HG02798 (cell line): ENCODE measurements around the gene SBK1.
"Not testable (repeated sequence)": the region's sequence is repeated elsewhere in the genome, so short reads cannot be mapped to it uniquely, and the experiment has no call there.

Experiments
- ATAC-seq: cut with Tn5 transposase; IDR thresholded peaks from one replicate; pipeline ENCODE4 v1.9.1; 2021; ENCODE audit warnings: mild to moderate bottlenecking; ENCODE audit not compliant: unreplicated experiment, poor library complexity

The SBK1 gene

DNA sequence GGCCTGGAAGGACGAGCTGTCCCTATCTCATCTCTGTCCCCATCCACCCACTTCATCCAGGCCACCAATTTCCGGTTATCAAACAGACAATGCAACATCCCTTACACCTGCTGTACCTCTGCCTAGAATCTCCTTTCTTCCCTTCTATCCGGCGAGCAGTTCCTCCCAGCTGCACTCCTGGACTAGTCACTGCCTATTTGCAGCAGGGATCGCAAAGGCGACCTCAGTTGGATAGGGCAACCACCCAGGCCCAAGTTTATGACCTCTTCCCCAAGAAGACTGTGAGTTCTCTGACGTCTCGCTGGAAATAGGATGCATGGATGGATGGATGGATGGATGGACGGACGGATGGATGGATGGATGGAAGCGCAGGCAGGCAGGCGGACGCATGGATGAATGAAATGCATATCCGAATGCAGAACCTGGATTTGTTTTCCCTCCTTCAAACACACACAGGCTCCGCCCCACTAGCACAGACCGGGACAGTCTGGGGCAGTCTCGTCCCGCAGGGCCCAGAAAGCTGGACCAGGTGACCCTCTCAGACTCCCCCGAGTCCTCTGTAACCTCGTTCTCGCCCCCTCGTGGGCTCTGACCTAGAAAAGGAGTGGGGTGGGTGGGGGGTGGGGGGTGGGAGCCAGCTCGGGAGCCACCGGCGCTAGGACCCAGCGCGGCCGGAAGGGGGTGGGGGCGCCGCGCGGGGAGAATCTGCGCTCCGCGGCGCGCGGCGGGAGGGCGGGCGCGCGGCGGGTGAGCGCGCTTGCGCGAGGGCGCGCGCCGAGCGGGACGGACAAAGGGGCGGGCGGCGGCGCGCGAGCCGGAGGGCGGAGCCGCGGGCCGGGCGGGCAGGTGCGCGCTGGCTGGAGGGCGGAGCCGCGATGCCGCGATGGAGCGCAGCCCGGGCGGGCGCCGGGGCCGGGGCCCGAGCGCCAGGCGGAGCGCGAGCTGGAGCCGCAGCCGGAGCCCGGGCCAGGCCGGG, at the start of gene SBK1:
TSS of gene SBK1 (plus strand) at position 875 of the 976 bp plus-strand sequence. CDS start 24,867 bp downstream, outside the sequence.
- peak; percentile 89 for ATAC-seq

DNA sequence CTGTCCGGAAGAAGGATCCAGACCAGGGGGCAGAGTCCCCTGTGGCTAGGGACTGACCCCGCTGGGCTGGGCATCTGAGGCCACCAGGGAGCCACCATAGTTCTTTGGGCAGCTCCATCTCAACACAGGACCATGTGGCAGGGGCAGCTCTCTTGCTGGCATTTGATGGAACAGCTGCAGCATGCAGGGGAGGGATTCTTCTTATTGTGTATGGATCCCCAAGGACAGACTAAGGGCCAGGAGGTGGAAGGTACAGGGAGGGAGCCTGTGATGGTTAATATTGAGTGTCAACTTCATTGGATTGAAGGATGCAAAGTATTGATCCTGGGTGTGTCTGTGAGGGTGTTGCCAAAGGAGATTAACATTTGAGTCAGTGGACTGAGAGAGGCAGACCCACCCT, 42.8 kb upstream of the SBK1 start:
- ATAC-seq, result not testable (repeated sequence)

DNA sequence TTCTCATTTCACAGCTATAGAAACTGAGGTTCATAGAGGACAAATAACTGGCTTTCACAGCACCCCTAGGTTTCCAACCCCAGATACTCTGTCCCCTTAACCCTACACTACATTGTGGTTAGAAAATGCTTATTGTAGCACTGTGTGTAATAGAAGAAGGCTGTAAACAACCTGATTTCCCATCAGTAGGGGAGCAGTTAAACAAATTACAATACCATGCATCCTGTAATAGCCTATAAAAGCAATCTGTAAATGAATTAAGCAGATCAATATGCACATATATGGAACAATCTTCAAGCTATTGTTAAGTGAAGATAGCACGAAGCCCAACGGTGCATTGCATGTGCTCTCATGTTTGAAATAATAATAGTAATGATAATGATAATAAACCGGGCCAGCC, 41.3 kb upstream of the SBK1 start:
- no peak for ATAC-seq

DNA sequence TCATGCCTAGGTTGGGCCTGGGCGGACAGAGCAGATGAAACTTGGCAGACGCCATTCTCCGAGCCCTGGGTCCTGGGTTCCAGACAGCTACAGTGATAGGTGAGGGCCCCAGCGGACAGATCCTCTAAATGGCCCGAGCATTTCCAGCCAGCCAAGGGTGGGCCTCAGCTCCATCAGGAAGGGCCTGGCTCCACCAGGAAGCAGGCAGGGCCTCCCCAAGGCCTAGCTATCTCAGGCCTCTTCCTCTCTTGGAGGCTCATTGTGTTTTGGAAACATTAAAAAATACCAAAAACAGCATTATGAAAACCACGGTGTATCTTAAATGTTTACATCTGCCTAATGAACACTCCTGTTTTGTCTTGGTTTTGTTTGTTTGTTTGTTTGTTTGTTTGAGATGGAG, 38.2 kb upstream of the SBK1 start:
- ATAC-seq, result no peak

DNA sequence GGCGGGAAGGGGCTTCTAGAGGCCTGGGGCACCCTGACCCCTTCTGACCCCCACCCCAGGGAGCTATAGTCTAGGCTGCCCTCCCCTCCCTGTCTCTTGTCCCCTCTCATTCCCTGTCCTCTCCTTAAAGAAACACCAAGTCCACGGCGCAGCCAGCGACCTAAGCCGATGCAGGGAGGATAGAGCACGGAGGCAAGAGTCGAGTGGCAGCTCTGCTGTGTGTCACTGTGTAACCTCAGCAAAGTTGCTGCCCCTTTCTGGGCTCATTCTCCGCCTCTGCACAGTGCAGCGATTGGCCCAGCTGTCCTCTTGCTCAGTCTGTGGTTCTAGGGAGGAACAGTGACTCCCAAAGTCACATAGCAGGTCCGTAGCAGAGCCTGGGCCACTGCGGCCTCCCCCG, 36.5 kb upstream of the SBK1 start:
- ATAC-seq, result no peak

DNA sequence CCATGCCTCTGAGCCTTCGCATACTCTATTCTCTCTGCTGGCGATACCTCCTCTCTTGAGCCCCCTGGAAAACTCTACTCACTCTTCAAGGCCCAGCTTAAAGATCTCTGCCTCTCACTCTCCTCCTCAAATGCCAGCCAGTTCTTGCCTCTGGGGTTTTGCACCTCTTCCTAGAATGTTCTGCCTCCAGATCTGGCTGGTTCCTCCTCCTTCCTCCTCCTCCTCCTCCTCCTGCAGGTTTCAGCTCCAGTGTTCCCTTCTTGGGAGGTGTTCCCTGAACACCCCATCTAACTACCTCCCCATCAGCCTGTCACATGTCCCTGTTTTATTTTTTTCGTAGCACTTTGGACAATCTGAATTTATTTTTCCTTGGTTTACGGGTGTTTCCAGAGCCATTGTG, 35.1 kb upstream of the SBK1 start:
- ATAC-seq, result no peak

DNA sequence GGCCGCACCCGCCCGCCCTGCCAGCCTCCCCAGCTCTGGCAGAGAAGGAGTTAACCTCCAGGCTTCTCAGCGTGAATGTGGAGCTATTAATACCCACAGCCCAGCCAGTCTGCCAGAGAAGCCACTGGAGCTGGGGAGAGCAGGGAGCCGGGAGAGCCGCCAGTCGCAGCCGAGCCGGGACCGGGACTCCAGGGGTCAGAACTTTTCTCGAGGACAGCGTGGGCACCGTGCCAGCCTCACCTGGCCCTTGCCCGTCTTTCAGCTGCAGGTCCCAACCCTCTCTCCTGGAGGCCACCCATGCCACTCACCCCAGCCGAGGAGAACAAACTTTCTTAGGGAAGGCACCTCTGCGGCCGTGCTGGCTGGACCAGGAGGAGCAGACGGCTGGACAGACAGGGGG, 33.8 kb upstream of the SBK1 start:
- no peak for ATAC-seq

DNA sequence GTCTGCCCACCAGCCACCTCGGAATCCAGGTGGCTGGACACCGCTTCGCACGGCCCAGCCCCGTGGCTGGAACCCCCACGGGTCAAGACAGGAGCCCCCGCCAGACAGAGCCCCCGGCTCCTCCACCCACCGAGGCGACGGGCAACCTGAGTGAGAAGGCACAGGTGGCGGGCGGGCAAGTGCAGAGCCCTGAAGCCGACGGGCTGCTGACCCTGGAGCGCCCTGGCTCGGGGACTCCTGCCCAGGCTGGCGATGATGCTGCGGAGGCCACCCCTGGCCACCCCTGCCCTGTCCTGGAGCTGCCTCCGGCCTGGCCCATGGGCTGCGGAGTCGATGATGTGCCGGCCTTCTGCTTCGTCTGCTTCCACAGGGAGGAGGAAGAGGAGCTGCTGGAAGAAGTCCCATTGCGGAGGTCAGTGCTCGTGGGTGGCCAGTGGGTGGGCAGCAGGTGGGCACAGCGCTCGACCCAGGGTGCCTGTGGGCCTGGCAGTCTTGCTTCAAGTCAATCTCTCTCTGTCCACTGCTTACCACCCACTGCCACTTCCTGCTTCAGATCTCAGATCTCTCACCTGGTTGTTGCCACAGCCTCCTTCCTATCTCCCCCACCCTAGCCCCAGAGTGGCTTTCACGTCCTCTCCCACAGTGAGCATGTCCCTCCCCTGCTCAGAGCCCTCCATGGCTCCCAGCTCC, 33.1 kb upstream of the SBK1 start:
- ATAC-seq, result no peak

DNA sequence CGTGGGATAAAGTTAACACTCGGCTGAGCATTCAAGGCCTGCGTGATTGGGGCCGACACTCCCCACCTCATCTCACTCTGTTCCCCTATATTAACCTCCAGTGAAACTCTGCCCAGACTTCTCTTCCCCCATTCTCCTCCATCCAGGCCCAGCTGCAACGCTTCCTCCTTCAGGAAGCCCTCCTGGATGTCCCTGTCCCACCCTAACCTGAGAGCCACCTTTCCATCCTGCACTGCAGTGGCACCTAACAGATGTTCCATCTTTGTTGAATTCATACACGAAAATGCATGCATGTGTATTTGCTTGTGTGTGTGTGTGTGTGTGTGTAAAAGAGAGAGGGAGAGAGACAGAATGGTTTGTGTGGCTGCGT, 32.6 kb upstream of the SBK1 start:
- no peak for ATAC-seq

DNA sequence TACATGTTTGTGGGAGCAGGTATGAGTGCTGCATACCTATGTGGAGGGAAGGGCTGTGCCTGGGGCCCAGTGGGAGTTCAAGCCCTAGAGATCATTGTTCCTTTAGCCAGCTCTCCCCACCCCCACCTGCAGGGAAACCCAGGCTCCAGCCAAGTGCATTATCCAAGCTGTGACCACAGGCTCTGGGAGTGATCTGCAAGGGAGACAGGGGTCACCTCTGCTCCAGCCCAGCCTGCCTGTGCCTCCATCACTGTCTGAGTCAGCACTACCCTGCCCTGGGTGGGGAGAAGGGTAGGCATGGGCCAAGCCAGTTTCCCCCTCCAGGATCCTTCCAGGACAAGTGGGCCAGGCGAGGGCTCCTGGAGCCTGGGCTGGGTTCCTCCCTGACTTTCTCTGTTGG, 32.1 kb upstream of the SBK1 start:
- ATAC-seq, result no peak

DNA sequence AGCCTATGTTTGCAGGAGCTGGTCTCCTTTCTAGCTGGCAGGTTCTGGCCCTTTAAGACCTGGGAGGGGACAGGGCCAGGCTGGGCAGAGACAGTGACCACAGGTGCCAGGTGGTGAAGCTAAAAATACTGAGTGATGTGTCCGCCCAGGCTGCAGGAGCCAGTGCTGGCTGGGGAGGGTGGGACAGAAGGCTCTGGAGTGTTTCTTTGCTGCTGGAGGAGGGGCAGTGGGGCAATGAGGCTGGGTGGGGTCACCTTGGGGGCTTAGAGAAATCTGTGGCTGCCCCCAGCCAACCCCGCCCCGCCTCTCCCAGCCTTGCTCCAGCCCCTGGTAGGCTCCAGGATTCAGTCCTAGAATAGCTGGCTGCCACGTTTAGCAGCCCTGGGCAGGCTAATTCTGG, 30.4 kb upstream of the SBK1 start:
- ATAC-seq, result no peak

DNA sequence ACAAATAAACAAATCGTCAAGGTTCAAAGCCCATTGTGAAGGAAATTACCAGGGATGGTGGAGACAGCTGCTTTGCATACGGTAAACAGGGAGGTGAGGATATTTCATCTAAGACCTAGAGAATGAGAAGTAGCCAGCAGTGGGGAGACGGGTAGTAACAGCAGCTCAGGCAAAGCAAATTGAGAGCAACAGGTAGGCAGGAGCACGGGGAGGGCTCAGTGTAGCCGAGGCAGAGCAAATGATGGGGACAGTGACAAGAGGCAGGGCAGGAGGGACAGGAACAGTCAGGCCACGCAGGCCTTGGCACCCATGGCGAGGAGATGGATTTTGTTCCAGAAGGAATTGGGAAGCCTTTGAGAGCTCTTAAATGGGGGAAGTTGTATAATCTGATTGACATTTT, 29.0 kb upstream of the SBK1 start:
- no peak for ATAC-seq

DNA sequence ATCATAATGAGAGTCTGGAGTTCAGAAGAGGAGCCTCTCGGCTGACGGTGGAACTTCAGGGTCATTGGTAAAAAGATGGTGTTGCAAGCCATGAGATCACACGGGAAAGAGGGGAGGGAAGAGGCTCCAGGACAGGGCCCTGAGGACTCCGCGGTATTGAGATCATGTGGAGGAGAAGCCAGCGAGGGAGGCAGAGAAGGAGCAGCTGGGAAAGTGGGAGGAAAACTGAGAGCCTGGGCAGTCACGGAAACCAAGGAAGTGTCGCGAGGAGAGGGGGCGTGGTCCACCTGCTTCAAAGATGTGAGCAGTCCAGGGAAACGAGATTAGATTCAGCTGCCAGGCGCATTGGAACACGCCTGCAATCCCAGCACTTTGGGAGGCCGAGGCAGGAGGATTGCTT, 27.7 kb upstream of the SBK1 start:
- ATAC-seq, result no peak

DNA sequence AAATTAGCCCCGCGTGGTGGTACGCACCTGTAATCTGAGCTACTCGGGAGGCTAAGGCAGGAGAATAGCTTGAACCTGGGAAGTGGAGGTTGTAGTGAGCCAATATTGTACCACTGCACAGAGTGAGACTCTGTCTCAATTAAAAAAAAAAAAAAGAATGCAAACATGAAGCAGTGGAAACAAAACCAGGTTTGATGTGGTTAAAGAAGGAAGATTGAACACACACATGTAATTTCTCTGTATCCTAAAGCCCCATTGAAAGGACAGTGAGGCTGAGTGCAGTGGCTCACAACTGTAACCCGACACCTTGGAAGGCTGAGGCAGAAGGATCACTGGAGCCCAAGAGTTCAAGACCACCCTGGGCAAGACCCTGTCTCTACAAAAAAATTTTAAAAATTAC, 26.5 kb upstream of the SBK1 start:
- no peak for ATAC-seq

DNA sequence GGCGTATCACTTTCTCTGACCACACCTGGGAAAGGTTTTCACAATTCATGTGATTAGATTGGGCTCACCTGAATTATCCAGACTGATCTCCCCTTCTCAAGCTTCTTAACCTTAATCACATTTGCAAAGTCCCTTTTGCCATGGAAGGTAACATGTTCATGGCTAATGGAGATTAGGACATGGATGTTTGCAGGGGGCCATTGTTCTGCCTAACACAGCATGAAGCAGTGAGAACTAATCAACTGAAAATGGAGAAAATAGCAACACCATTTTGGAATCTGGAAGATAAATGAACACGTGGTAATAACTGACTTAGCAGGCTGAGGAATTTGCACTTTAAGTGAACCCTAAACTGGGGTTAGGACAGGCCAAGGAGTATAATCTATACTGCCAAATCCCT, 25.0 kb upstream of the SBK1 start:
- ATAC-seq, result no peak

DNA sequence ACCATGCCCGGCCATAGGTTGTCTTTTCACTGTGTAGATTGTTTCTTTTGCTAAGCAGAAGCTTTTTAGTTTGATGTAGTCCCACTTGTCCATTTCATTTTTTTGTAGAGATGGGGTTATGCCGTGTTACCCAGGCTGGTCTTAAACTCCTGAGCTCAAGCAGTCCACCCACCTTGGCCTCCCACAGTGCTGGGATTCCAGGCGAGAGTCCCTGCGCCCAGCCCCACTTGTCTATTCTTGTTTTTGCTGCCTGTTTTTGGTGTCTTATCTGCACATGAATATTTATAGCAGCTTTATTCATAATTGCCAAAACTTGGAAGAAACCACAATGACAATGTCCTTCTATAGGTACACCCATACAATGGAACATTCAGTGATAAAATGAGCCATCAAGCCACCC, 18.8 kb upstream of the SBK1 start:
- no peak for ATAC-seq

DNA sequence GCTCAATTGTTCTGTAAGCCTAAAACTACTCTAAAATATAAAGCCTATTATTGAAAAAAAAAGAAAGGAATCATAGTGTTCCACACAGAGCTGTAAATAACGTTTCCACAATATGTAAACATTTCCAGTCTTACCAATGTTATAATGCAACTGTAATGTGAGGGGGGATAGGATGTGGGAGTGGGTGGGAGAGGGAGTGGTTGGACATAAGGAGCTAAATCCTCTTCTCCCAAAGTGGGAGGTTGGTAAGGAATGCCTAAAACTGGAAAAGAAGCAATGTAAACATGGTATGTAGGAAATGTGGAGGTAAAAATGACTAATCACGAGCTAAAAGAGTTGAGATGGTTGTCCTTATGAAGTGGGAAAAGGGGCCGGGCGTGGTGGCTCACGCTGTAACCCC, 17.6 kb upstream of the SBK1 start:
- no peak for ATAC-seq

DNA sequence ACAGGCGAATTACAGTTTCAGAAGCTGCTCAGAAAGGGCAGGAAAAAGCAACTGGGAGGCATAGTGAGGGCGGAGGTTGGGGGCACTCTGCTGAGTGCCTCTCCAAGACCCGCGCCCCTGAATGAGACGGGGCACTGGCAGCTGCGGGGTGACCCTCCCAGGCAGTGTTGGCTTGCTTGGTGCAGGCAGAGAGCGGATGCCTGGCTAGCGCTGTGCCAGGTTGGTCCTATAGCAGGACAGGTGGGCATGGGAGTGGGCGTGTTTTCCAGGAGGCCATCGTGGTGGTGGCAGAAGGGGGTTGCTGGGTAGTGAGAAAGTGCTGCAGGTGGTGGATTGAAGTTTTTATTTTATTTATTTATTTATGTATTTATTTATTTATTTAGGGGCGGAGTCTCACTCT, 16.0 kb upstream of the SBK1 start:
- ATAC-seq, result no peak

DNA sequence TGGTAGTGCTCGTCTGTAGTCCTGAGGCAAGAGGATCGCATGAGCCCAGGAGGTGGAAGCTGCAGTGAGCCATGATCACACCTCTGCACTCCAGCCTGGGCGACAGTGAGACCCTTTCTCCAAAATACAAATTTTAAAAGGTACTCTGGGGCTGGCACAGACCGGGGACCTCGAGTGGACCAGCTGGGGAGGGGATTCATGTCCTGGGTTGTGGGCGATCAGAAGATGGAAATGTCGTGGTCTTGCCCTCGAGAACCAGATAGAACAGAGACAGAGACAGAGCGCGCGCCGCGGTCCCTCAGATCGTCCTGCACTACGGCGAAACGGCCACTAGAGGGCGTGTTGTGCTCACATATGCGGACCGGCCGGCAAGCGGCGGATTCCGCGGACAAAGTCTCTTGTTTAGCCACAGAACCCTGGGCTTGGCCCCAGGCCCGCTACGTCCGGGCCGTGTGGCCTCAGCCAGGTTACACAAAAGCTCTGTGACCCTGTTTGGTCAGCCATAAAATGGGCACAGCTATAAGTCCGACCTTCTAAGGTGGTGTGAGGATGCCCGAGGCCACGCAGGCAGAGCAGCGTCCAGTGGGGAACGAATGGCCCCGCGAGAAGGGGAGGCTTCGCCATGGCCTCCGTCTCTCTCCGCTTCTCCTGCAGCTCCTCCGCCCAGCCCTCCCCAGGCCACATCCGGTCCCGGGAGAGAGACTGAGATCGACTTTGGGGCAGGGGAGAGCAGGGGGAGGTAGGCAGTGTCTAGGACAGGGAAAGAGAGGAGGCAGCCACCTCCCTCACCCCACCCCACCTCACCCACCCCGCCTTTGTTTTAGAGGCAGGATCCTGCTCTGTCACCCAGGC, 14.6 kb upstream of the SBK1 start:
- ATAC-seq, result peak; percentile 64

DNA sequence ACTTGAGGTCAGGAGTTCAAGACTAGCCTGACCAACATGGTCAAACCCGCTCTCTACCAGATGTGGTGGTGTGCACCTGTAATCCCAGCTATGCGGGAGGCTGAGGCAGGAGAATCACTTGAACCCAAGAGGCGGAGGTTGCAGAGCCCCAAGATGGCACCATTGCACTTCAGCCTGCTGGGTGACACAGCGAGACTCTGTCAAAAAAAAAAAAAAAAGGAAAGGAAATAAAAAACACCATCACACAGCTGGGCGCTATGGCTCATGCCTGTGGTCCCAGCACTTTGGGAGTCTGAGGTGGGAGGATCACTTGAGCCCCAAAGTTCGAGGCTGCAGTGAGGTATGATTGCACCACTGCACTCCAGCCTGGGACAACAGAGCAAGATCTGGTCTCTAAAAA, 13.3 kb upstream of the SBK1 start:
- no peak for ATAC-seq
